GM21381 (cell line): ENCODE data around the gene GRIK5.
"Not testable (repeated sequence)": the region's sequence is repeated elsewhere in the genome, so short reads cannot be mapped to it uniquely, and the experiment has no call there.

Source experiments
- ATAC-seq: cut with Tn5 transposase; IDR thresholded peaks from one replicate; pipeline ENCODE4 v1.9.1; 2021; ENCODE audit warnings: mild to moderate bottlenecking, moderate library complexity; ENCODE audit not compliant: unreplicated experiment

GRIK5 gene

DNA sequence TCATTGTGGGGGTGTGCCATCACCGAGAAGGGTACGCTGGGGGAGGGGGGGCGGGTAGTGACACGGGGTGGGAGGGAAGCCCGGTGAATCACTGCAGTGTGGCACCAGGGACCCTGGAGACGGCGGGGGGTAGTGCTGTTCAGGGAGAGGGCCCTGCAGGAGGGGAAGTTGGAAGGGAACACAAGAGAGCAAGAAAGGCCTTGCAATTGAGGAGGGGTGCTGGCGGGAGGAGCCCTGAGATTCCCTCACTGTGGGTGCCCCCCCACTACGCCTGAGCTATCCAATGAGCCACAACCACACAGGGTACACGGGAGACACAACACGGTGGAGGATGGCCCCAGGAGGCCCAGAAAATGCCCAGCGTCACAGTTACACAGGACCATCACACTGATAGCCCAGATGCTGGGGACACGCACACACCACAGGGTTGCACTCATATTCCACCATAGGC lies 75.5 kb downstream of the GRIK5 start:
- no peak for ATAC-seq

DNA sequence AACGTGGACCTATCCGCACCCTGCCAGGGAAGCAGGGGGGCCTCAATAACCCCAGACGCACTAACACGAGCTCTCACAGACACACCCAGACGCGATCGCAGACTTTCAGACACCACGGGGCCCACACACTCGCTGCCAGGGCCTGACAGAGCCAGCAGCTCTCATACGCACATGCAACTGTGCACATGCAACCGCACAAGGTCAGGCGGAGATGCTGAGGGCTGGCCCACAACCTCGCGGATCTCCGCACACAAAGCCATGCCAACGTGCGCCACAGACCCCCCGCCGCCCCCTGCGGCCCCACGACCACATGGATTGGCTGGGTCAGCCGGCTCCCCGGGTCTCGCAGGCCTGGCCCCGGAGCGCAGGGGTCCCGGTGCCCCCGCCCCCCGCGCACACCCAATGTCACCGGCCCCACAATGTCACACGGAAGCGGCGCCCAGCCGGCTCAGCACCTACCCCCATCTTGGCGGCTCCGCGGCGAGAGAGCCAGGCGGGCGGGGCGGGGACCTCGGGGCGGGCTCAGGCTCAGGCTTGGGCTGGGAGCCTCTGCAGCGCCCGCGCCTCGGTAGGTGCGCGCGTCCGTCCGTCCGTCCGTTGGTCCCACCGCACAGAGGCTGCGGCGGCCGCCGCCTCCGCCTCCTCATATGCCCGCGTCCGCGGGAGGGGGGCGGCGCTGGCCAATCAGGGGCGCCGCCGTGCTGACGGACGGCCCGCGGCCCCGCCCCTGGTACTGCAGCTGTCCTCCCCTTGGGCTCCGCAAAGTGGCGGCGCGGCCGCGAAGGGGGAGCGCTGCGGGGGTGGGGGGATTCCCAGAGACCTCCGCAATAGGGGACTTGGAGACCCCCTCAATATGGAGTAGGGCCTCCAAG lies 76.2 kb downstream of the GRIK5 start, which contains the start of gene ATP1A3:
Gene ATP1A3 (minus strand): TSS at position 619 of the 872 bp plus-strand sequence. CDS start 154 bp downstream, at position 465.
- no peak for ATAC-seq

- ATAC-seq, result not testable (repeated sequence)
These were observed 78.0 kb downstream of the GRIK5 start for GRCh38 chr19:41991925-41992569.

DNA sequence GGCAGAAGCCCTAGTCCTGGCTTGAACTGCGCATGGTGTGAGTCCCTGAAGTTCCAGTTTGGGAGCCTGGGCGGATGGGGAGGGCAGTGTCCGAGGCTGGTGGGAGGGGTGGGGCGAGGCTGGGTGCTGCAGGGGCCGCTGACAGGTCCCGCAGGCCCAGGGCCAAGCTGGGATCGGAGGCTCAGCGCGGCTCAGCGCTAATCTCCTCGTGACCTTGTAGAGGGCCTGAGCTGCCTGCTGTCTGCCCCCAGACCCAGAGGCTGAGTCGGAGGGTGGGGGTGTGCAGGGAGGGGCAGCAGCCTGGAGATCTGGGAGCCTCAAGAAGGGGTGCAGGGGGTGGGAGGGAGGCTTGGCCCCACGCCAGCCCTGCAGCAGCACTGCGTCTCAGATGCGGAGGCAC lies 79.0 kb downstream of the GRIK5 start:
- ATAC-seq, result no peak

DNA sequence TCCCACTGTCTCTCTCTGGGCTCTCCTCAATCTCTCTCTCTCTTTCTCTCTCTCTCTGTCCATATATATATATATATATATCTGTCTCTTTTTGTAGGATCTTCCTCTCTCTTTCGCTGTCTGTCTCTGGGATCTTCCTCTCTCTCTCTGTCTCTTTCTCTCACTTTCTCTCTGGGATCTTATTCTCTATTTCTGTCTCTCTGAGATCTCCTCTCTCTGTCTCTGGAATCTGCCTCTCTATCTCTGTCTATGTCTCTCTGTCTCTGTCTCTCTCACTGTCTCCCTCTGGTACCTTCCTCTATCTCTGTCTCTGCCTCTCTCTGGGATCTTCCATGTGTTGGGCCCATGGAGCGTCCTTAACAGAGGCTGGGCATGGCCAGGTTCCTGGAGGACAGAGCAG lies 79.4 kb downstream of the GRIK5 start:
- no peak for ATAC-seq

GRCh38 chr19:41990028-41990427 lies 80.0 kb downstream of the GRIK5 start:
- ATAC-seq, result no peak

DNA sequence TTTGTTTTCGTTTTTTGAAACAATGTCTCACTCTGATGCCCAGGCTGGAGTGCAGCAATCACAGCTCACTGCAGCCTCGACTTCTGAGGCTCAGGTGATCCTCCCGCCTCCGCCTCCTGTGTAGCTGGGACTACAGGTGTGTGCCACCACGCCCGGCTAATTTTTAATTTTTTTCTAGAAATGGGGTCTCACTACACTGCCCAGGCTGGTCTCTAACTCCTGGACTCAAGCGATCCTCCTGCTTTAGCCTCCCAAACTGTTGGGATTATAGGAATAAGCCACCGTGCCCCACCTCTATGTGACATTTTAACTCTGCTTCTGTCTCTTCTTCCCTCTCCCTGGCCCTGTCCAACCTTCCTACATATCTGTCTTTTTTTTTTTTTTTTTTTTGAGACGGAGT lies 81.1 kb downstream of the GRIK5 start:
- no peak for ATAC-seq

DNA sequence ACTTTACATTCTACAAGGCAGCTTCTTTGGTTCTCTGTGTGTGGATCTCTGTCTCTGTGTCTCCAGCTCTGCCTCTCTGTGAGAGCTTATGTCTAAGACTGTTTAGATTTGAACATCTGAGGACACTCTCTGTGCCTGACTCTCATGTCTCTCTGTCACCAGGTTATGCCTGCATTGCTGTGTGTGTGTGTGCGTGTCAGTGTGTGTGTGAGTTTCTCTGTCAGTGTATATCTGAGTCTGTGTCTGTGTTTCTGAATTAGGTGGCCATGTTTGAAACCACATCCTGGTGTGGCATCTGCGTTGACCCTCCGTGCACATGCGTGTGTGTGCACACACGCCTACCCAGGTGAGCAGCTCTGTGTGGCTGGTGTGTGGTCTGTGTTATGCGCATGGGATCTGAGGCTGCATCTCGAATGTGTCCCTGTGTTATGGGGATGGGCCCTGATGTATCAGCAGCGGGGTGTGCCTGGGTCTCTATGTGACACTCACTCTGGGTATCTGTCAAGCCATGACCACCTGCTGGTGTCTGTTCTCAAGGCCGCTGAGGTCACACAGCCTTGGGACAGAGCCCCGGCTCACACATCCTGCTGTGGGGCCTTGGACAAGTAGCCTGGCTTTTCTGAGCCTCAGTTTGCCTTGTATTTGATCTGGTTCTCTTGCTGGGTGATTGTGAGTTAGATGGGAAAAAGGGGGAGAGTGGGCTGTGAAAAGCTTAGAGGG lies 82.7 kb downstream of the GRIK5 start:
- no peak for ATAC-seq

- no peak for ATAC-seq
These were observed 85.0 kb downstream of the GRIK5 start for GRCh38 chr19:41984961-41985360.

- ATAC-seq, result no peak
These were observed 88.3 kb downstream of the GRIK5 start for GRCh38 chr19:41981724-41982123.

DNA sequence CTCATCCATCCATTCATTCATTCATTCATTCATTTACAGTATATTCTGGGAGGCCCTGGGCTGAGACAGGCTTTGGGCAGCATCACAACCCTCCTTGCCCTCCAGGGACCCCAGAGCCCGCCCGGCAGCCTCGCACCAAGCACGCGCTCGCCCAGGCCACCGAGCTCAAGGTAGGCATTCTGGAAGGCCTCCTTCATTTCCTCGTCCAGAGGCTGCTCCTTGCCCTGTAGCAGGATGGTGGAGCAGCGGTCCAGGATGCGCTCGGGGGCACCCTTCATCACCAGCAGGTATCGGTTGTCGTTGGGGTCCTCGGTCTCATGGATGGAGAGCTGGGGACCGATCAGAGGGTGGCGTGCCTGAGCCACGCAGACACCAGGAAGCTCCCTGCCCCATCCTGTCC lies 91.5 kb downstream of the GRIK5 start:
- ATAC-seq, result no peak

- no peak for ATAC-seq
These were observed 92.1 kb downstream of the GRIK5 start for GRCh38 chr19:41977916-41978315.

- no peak for ATAC-seq
These were observed 95.4 kb downstream of the GRIK5 start for GRCh38 chr19:41974652-41975051.

GRCh38 chr19:41971363-41971762 lies 98.6 kb downstream of the GRIK5 start:
- ATAC-seq, result no peak

DNA sequence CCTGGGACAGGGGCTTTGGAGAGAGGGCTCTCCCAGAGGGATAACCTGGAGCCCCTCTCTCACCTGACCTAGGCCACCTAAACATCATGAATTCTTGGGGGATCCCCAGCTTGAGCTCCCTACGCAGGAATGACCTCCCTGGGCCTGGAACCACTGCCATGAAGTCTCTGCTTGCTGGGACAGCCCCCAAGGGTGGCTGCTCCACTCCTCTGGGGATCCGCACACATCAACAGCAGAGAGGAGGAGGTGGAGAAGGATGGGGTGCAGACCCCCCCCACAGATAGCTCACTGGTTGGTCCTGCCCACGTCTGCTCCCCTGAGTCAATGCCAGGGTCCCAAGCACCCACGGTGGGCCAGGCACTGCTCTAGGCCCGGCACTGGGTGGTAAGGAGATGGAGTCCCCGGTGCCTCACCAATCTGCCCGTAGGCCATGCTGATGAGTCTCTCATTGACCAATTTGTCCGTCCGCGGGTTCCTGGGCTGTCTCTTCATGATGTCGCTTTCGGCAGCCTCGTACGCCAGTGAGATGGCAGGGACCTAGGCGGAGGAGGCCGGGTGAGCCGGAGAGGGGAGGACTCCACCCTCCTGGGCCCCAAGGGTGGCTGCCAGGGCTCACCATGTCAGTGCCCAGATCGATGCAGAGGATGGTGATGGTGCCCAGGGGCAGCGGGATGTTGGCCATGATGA lies 100.1 kb downstream of the GRIK5 start:
- ATAC-seq, result no peak

DNA sequence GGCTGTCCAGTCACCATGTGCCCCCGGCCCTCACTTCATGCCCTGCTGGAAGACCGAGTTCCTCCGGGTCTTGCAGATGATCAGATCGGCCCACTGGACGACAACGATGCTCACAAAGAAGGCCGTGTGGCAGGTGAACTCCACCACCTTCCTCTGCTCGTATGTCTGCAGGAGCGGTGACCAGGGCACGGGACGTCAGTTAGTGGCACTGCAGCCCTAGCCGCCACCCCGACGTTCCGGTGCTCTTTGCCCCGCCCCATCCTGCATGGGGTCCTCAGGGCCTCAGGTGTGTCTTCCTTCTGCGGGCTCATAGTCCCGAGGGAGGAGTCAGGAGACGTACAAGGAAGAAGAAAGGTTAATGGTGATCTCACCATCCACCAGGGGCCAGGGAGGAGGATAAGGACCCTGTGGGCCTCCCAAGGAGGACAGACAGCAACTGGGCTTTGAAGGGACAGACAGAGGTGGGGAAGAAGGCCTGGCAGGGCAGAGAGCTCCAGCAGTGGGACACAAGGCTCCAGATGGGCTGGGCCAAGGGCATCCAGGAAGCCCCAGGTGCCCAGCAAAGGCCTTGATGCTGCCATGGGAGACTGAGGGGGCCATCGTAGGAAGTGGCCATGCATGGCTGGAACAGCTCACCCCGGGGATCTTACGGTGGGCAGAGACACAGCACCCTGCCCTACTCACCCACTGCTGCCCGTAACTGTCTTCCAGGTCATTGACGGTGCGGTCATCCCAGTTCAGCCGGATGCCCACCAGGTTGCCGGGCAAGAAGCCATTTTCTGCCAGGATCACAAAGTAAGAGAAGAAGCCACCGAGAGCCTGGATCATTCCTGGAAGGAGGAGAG lies 101.0 kb downstream of the GRIK5 start:
- no peak for ATAC-seq

GRCh38 chr19:41967054-41967783 lies 102.8 kb downstream of the GRIK5 start:
- ATAC-seq, result no peak

GRCh38 chr19:41965106-41965505 lies 104.9 kb downstream of the GRIK5 start:
- ATAC-seq, result no peak

DNA sequence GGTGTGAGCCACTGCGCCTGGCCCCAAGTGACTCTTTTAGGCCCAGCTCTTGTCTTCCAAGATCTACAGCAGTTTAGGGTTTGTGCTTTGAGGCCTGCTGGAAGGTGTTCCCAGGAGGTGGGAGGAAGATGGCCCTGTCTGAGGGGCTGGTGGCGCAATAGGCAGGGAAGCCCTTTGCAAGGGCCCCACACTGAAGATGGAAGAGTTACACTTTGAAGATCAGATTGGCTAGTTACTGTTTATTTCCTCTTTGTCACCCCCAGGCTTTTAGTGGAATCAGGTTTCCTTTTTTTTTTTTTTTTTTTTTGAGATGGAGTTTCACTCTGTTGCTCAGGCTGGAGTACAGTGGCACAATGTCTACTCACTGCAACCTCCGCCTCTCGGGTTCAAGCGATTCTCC lies 109.0 kb downstream of the GRIK5 start:
- ATAC-seq, result no peak
